Subcutaneous abdominal adipose tissue (tissue), 5 donors: Measurements from ENCODE around the gene HORMAD2.

Experiments used
- H3K27ac ChIP-seq: one replicate; pipeline ENCODE4 v1.7.0; 2013; ENCODE audit warnings: low read depth, mild to moderate bottlenecking, inconsistent platforms, low read length, moderate library complexity
- H3K27me3 ChIP-seq, 5 donors: one replicate each; pipeline ENCODE4 v1.7.0; 2013; ENCODE audit warnings: low read length in 5 of 5, inconsistent platforms in 1 of 5; ENCODE audit not compliant: control insufficient read depth in 5 of 5, insufficient read depth in 4 of 5
- H3K36me3 ChIP-seq, 5 donors: one replicate each; pipeline ENCODE4 v1.7.0; 2013; ENCODE audit warnings: low read length in 5 of 5; ENCODE audit not compliant: control insufficient read depth in 5 of 5, insufficient read depth in 5 of 5
- H3K4me1 ChIP-seq, 5 donors: one replicate each; pipeline ENCODE4 v1.7.0; 2013; ENCODE audit warnings: low read length in 5 of 5, mild to moderate bottlenecking in 3 of 5, moderate library complexity in 1 of 5; ENCODE audit not compliant: control insufficient read depth in 5 of 5, insufficient read depth in 5 of 5
- H3K4me3 ChIP-seq, 5 donors: one replicate each; pipeline ENCODE4 v1.7.0; 2013; ENCODE audit warnings: low read length in 5 of 5, low read depth in 1 of 5
- H3K9ac ChIP-seq, 5 donors: one replicate each; pipeline ENCODE4 v1.7.0; 2013; ENCODE audit warnings: low read length in 5 of 5, mild to moderate bottlenecking in 4 of 5, moderate library complexity in 3 of 5
- H3K9me3 ChIP-seq, 5 donors: one replicate each; pipeline ENCODE4 v1.7.0; 2013; ENCODE audit warnings: low read length in 5 of 5; ENCODE audit not compliant: control insufficient read depth in 5 of 5
- donor health status: healthy.
- donor health status: healthy.
- donor health status: healthy.
- donor health status: healthy.
- donor health status: healthy.

The HORMAD2 gene

DNA sequence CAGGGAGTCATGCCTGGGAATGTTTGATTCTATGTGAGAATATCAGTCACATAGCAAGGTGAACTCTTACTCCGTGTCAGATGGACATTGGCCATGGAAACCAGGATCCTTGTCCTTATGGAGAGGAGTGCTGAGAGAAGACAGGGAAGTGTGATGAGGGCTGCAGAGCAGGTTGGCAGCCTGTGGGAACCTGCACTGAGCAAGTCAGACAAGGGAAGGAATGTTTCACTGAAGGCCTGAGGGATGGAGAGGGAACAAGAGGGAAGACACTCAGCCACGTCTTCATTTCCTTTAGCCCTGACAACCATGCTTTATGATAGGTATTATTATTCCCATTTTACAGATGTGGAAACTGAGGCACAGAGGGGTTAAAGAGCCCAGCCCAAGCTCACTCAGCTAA, 38.4 kb upstream of the HORMAD2 start:
- H3K36me3 ChIP-seq = no peaks in the 10 kb centered on the region
- no peaks in the 10 kb centered on the region for H3K27me3 ChIP-seq
- no peak overlapping the region for H3K4me3 ChIP-seq
- no peak overlapping the region for H3K9ac ChIP-seq
- H3K9me3 ChIP-seq = no peaks in the 10 kb centered on the region
- no peak overlapping the region for H3K27ac ChIP-seq
- H3K4me1 ChIP-seq = peaks cover 0 to 28% (median 25%) of the 10 kb centered on the region in 5 donors

DNA sequence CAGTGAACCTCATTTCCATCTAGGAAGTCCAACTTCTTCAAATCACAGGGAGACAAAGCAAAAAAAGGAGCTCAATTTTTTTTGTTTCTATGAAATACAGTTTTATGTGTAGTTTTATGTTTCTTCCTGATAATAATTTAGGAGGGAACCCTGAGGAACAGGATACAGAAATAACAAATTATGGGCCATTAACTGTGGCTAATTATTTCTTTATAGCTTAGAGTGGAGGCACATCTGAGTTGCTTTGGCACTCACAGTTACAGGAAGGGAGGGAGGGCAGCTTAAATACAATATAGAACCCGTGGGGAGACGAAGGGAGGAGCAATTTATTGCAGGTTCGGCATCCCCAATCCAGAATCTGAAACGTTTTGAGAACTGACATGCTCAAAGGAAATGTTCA, 37.1 kb upstream of the HORMAD2 start:
- H3K36me3 ChIP-seq = no peaks in the 10 kb centered on the region
- H3K27ac ChIP-seq = peak overlapping the region; percentile 26
- no peak overlapping the region for H3K4me3 ChIP-seq

DNA sequence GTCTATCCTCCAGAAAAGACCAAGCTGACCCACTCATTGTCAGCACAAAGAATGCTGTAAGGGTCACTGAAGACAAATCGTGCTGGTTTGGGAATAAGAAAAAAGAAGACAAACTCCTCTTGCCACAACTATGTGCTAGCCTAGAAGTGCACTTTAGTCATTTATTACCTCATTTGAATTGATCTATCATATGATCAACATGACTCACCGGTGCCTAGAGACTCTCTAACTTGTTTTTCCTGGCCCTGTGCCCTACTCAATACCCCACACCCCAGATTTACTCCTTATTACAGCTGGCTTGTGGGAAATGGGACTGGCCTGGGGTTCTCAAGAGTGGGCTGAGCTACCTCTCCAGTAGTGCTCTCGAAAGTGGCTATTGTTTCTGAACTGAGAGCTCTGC, 35.9 kb upstream of the HORMAD2 start:
- Histone ChIP-seq H3K27ac (peak overlapping the region; percentile 26), H3K9me3 (no peaks in the 10 kb centered on the region), H3K36me3 (no peaks in the 10 kb centered on the region), H3K27me3 (no peaks in the 10 kb centered on the region), H3K4me3 (no peak overlapping the region), H3K4me1 (peaks cover 0 to 20% (median 15%) of the 10 kb centered on the region in 5 donors), H3K9ac (no peak overlapping the region)

More for the DNA sequence above, 37.1 kb upstream of the HORMAD2 start:
- H3K9me3 ChIP-seq = no peaks in the 10 kb centered on the region
- no peak overlapping the region for H3K9ac ChIP-seq
- H3K27me3 ChIP-seq = no peaks in the 10 kb centered on the region
- H3K4me1 ChIP-seq = peaks cover 0 to 28% (median 22%) of the 10 kb centered on the region in 5 donors

DNA sequence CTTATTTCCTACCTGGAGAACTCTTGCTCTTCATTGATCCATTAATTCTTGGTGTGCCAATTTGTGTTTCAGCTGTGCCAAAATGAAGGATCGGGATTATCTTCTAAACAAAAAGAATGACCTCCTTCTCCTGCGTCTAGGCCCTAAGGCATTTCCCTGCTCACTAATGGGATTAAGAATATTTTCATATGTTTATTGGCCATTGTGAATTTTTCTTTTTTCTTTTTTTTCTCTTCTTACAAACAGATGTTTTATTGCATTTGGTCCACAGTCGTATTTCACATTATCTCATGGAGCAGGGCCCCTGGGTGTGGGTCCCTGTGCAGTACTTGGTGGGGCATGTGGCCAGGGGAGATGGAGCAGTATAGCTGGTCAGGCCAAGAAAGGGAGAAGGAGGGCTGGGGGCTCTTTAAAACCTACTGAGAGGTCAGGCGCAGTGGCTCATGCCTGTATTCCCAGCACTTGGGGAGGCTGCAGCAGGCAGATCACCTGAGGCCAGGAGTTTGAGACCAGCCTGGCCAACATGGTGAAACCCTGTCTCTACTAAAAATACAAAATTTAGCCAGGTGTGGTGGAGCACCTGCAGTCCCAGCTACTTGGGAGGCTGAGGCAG, 35.3 kb upstream of the HORMAD2 start:
- H3K4me1 ChIP-seq = peaks cover 0 to 20% (median 15%) of the 10 kb centered on the region in 5 donors
- H3K4me3 ChIP-seq = no peak overlapping the region
- H3K27ac ChIP-seq = peak overlapping the region; percentile 12
- no peaks in the 10 kb centered on the region for H3K9me3 ChIP-seq
- H3K9ac ChIP-seq = no peak overlapping the region
- H3K27me3 ChIP-seq = no peaks in the 10 kb centered on the region
- H3K36me3 ChIP-seq = no peaks in the 10 kb centered on the region

DNA sequence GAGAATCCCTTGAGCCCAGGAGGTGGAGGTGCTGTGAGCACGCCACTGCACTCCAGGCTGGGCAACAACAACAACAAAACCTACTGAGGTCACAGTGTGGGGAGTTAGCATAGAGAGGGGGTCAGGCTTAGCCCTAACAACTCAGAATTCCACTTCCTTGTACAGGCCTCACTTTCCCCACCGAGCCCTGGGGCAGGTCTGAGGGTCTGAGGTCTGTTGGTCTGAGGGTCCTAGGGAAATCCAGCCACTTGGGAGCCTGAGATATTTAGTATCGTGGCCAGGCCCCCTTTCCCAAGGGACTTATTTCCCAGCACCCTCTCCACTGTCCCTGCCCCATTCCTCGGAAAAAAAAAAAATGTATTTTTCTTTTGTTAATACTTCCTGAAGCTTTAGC, 34.8 kb upstream of the HORMAD2 start:
- H3K9ac ChIP-seq = no peak overlapping the region
- H3K9me3 ChIP-seq = no peaks in the 10 kb centered on the region
- peaks cover 0 to 20% (median 15%) of the 10 kb centered on the region in 5 donors for H3K4me1 ChIP-seq
- no peak overlapping the region for H3K27ac ChIP-seq
- H3K4me3 ChIP-seq = no peak overlapping the region
- H3K27me3 ChIP-seq = no peaks in the 10 kb centered on the region
- H3K36me3 ChIP-seq = no peaks in the 10 kb centered on the region

DNA sequence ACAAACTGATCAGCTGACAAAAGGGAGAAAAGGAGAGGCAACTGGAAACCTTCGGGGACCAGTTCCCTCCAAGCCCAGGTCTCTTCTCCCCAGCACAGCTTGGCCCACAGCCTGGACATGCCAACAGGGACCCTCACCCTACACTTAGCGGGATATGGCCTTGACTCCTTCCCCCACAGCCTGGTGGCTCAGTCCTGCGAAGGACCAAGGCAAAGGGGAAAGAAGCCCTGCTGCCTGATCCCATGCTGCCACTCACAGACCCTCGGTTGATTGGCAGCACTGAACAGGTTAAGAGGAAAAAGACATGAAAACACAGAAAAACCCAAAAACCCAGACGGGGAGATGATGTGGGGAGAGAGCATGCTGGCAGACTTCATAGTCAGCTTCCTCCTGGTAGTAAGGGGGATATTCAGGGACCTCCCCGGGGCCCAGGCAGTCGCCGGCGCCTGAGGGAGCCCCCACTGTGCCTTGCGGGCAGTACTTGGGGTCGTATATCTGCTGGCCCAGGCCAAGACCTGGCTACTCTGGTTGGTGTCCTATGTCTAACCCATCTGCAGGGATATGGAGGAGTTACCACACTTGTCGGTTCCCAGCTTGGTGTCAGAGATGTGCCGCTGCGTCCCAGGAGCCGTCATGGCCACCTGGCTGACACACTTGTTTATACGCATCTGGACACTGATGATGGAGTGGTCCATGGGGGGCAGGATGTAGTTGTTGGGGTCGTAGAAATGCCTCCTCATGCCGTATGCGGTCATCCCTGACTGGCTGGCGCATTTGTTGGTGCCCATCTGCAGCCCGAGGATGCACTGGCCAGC, 34.2 kb upstream of the HORMAD2 start:
- H3K4me3 ChIP-seq = no peak overlapping the region
- no peaks in the 10 kb centered on the region for H3K9me3 ChIP-seq
- no peak overlapping the region for H3K9ac ChIP-seq
- H3K27ac ChIP-seq = no peak overlapping the region
- H3K36me3 ChIP-seq = no peaks in the 10 kb centered on the region
- H3K27me3 ChIP-seq = no peaks in the 10 kb centered on the region
- H3K4me1 ChIP-seq = peaks cover 0 to 20% (median 15%) of the 10 kb centered on the region in 5 donors

DNA sequence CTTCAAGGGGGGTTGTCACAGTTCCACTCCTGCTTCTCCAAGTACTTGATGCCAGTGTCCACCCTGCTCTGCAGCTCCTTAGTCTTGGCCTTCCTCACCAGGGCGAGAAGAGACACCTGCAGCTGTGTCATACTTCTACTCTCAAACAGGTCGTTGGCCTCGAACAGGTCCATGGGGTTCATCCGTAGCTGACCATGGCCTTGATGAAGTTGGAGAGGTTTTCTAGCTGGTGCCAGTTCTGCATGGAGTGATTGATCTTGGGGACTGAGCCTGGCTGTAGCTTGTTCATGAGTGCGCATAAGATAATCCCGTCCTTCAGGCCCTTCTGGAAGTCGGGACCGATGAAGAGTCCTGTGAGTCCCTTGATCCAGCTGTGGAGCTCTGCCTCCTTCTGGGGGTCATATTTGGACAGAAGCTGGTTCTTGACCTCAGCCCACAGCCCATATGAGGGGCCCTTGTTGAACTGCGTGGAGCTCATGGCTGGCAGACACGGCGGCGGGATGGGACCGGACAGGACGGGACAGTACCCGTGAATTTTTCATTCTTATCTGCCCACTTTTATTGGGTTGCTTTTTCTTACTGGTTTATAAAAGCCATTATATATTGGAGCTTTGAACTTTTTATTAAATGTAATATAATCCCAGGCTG, 33.4 kb upstream of the HORMAD2 start:
- no peaks in the 10 kb centered on the region for H3K36me3 ChIP-seq
- no peaks in the 10 kb centered on the region for H3K27me3 ChIP-seq
- H3K9ac ChIP-seq = no peak overlapping the region
- H3K27ac ChIP-seq = no peak overlapping the region
- peaks cover 0 to 20% (median 15%) of the 10 kb centered on the region in 5 donors for H3K4me1 ChIP-seq
- no peaks in the 10 kb centered on the region for H3K9me3 ChIP-seq
- no peak overlapping the region for H3K4me3 ChIP-seq

DNA sequence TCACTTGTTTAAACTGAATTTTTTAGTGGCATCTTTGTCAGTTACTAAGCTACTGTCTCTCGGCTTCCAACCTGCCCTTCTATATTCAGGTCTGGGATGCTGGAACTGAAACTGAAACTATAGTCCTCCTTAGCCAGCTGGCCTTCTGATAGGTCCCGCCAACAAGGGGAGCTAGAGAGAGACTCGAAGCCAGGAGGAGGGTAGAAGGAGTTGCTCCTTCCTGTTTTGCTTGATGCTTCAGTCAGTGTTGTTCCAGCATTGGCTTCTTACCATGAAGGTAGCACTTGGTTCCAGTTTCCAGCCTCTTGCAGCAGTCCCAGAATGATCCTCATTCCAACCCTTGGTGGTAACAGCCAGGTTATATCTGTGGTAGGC, 32.9 kb upstream of the HORMAD2 start:
- H3K4me1 ChIP-seq = peaks cover 0 to 20% (median 15%) of the 10 kb centered on the region in 5 donors
- no peak overlapping the region for H3K4me3 ChIP-seq
- no peaks in the 10 kb centered on the region for H3K36me3 ChIP-seq
- H3K27me3 ChIP-seq = no peaks in the 10 kb centered on the region
- H3K9me3 ChIP-seq = no peaks in the 10 kb centered on the region
- H3K27ac ChIP-seq = no peak overlapping the region
- H3K9ac ChIP-seq = no peak overlapping the region

DNA sequence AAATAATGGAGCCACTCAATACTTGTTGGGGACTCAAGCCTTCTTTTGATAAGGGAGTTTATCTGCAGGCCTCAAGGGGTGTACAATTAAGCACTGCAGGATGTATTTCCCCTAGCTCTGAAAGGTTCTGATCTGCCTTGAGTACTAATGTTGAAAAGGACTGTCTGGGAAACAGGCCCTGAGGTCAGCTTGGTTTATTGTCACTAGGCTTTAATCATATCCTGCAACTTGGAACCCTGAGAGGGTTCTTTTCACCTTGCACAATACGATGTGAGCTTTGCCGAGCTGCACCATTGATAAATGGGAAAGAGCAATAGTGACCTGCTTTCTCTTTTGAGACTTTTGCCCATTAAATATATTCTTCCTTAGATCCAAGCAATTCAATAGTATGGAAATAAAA, 31.6 kb upstream of the HORMAD2 start:
- Histone ChIP-seq H3K27ac (no peak overlapping the region), H3K36me3 (no peaks in the 10 kb centered on the region), H3K9me3 (no peaks in the 10 kb centered on the region), H3K27me3 (no peaks in the 10 kb centered on the region), H3K9ac (no peak overlapping the region), H3K4me3 (no peak overlapping the region), H3K4me1 (peaks cover 0 to 19% (median 10%) of the 10 kb centered on the region in 5 donors)
